ENCODE measurements around the gene RRAGC. TPM values are rescaled to one million over a fixed set of nuclear protein-coding genes. Genes with fewer than 3 reads are reported as not detected.

RRAGC gene
- total and polyA plus RNA-seq, 10 of the 15 experiments (the other 5 are each of a cell fraction or from before 2014, with no cell fraction given): 5.5 to 22.1 (median 15.0) TPM

DNA sequence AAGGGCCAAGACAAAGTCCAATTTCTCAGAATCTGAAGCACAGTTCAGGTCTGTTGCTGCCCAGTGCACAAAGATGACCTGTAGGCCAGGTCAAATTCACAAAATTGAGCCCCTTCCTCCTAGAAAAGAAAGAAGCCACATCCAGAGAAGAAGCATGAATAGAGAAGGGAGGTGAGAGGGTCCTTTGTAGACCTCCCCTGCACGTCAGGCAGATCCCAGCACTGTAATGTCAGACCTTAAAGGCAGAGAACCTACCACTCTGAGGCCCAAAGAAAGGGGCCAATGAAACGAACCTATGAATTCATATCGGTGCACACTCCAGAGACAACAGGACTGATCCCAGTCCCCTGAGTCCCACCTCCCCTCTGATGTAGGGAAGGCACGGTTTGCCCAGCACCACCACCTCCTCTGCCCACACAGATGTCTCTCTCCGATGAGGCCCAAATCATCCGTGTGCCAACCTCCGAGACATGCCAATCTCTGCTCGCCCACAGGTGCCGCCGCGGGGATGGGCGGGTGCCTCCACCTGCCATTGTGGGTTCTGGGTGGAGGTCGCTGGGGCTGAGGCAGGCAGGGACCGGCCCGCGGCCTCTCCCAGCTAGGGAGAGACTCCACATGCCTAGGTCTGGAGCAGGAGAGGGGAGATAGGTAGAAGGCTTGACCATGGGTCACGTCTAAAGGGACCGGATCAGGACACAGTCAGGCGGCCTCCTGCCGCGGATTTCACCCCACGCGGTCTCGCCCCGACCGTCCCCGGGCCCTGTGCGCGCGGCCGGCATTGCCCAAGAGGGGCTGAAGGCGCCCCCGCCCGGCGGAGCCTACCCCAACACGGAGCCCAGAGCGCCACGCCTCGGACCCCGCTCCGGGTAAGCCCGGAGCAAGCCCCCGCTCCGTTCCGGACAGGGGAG is 42.1 kb downstream of the RRAGC start:
- 69% methylated on average over 43 of the region's 45 CpGs for WGBS (ENCODE audit: insufficient coverage, insufficient replicate concordance, low lambda C conversion rate, missing lambda C conversion rate)
- no peak overlapping the region for H3K9ac ChIP-seq (ENCODE audit: control insufficient read depth, insufficient read depth, low read length)

DNA sequence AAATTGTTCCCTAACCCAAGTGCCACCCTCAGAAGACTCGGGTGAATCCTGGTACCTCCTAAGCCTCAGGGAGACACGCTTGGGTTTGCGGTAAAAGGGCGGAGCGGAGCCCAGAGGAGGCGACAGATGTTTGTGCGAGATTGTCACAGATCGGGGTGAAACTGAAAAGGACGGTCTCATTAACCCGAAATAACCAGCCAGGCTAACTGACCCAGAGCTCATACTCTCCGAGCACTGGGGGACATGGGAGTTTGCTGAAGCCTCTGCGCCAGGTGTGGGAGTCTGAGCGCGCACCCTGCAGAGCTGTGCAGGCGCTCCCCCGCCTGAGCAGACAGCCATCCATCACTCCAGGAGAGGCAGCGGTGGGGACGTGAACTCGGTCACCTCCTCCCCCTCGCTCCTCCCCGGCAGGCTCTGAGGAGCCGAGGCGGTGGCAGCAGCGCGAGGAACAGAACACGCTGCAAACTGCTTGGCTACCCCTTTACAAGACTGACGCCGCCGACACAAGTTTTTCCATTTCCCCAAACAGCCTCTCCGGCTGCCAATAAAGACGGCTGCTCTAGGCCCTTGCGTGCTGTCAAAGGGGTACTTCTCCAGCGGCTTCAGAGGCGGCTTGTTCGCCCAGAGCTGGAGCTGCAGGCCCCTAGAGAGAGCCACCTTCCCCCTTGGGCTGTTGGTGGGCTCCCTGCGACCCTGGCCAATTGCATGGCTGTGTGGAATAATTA is 43.5 kb downstream of the RRAGC start:
- peak overlapping the region; percentile 5; the same call in 1 of the 2 replicates for H3K4me2 ChIP-seq (ENCODE audit: control insufficient read depth, insufficient read depth)
- no peak overlapping the region for H3K27ac ChIP-seq (ENCODE audit: control insufficient read depth, insufficient read depth)
- no peaks in the 10 kb centered on the region for H3K27me3 ChIP-seq (replicated peaks in 1 of 2; ENCODE audit: control insufficient read depth in 2 of 2, insufficient read depth in 2 of 2, low read length in 1 of 2)
- ChIA-PET CTCF (interaction anchor here (0.9 to 1.5 kb wide), 5 partner anchors 17 to 765 kb away, joined by 3 to 5 read pairs (median 3); no protein-coding TSS in a partner anchor), RAD21 (ENCODE audit: unreplicated experiment) (interaction anchor here (1.0 to 1.6 kb wide), 6 partner anchors 19 to 789 kb away, joined by 3 to 5 read pairs (median 4); no protein-coding TSS in a partner anchor), SMC1A (ENCODE audit: uncharacterized antibody, unreplicated experiment) (interaction anchor here (0.9 to 2.1 kb wide), 5 partner anchors 257 to 786 kb away, joined by 3 to 5 read pairs (median 4); no protein-coding TSS in a partner anchor), POLR2A (no interaction called here)
- H3K4me1 ChIP-seq (ENCODE audit: control insufficient read depth, insufficient read depth, low read length): peaks cover 11% of the 10 kb centered on the region
- intact Hi-C loops (cut with micrococcal nuclease; ENCODE audit: unreplicated experiment) (loop anchor here (5.0 kb wide), 2 partner anchors 209 to 774 kb away; no protein-coding TSS in a partner anchor), in situ Hi-C loops (cut with MboI) (loop anchor here (5.0 kb wide), 1 partner anchor 789 kb away; no protein-coding TSS in a partner anchor)
- no peaks in the 10 kb centered on the region; the same call in 1 of the 3 replicates for H3K9me3 ChIP-seq (replicated peaks; ENCODE audit: control insufficient read depth, insufficient read depth, low read length)
- no peak overlapping the region for H3K9ac ChIP-seq (ENCODE audit: control insufficient read depth, insufficient read depth, low read length)
- peak; percentile 88 for ATAC-seq
- DNase-seq (ENCODE audit: low read depth, low spot score): peak; percentile 73
- no peaks in the 10 kb centered on the region for H3K36me3 ChIP-seq (ENCODE audit: control insufficient read depth in 2 of 2, insufficient read depth in 2 of 2, low read length in 1 of 2)
- FAIRE-seq: peak; percentile 66
- no peaks in the 10 kb centered on the region for H3K79me2 ChIP-seq (ENCODE audit: control insufficient read depth, insufficient read depth, low read length)
- no peaks in the 10 kb centered on the region for H4K20me1 ChIP-seq (ENCODE audit: control insufficient read depth, insufficient read depth)
- BruUV-seq (replicated peaks): no TSS peak
- H3K4me3 ChIP-seq: no peak overlapping the region
- 0 out of 2 replicates have a peak overlapping the region, but pooled peaks have one; percentile 16 for H2AFZ ChIP-seq (ENCODE audit: control insufficient read depth, low read depth, low read length)
- WGBS (ENCODE audit: insufficient coverage, insufficient replicate concordance, low lambda C conversion rate, missing lambda C conversion rate): 4% methylated on average over 36 of the region's 36 CpGs
- TF ChIP-seq IKZF2 (IDR thresholded peaks at IDR 0.05): peak; percentile 49 to 53; a peak in 2 of 4 replicates
- peak; percentile 41; the same call in 1 of the 2 replicates for TF ChIP-seq NR2F1 (conservative IDR thresholded peaks at IDR 0.05)
- TF ChIP-seq, protein P1, sequence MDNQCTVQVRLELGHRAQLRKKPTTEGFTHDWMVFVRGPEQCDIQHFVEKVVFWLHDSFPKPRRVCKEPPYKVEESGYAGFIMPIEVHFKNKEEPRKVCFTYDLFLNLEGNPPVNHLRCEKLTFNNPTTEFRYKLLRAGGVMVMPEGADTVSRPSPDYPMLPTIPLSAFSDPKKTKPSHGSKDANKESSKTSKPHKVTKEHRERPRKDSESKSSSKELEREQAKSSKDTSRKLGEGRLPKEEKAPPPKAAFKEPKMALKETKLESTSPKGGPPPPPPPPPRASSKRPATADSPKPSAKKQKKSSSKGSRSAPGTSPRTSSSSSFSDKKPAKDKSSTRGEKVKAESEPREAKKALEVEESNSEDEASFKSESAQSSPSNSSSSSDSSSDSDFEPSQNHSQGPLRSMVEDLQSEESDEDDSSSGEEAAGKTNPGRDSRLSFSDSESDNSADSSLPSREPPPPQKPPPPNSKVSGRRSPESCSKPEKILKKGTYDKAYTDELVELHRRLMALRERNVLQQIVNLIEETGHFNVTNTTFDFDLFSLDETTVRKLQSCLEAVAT (IDR thresholded peaks at IDR 0.05): 0 out of 2 replicates have a peak, but pooled peaks have one; percentile 26
- 0 out of 2 replicates have a peak, but pooled peaks have one; percentile 20 for TF ChIP-seq BACH1 (IDR thresholded peaks at IDR 0.05; ENCODE audit: borderline replicate concordance)
- TF ChIP-seq, protein P2, sequence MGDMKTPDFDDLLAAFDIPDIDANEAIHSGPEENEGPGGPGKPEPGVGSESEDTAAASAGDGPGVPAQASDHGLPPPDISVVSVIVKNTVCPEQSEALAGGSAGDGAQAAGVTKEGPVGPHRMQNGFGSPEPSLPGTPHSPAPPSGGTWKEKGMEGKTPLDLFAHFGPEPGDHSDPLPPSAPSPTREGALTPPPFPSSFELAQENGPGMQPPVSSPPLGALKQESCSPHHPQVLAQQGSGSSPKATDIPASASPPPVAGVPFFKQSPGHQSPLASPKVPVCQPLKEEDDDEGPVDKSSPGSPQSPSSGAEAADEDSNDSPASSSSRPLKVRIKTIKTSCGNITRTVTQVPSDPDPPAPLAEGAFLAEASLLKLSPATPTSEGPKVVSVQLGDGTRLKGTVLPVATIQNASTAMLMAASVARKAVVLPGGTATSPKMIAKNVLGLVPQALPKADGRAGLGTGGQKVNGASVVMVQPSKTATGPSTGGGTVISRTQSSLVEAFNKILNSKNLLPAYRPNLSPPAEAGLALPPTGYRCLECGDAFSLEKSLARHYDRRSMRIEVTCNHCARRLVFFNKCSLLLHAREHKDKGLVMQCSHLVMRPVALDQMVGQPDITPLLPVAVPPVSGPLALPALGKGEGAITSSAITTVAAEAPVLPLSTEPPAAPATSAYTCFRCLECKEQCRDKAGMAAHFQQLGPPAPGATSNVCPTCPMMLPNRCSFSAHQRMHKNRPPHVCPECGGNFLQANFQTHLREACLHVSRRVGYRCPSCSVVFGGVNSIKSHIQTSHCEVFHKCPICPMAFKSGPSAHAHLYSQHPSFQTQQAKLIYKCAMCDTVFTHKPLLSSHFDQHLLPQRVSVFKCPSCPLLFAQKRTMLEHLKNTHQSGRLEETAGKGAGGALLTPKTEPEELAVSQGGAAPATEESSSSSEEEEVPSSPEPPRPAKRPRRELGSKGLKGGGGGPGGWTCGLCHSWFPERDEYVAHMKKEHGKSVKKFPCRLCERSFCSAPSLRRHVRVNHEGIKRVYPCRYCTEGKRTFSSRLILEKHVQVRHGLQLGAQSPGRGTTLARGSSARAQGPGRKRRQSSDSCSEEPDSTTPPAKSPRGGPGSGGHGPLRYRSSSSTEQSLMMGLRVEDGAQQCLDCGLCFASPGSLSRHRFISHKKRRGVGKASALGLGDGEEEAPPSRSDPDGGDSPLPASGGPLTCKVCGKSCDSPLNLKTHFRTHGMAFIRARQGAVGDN (IDR thresholded peaks at IDR 0.05): peak; percentile 61; the same call in 1 of the 2 replicates

More for the DNA sequence above, 42.1 kb downstream of the RRAGC start:
- no peak for FAIRE-seq
- ChIA-PET SMC1A (ENCODE audit: uncharacterized antibody, unreplicated experiment) (no interaction called here), CTCF (interaction anchor here (0.6 to 4.7 kb wide), 2 partner anchors 16 to 413 kb away, joined by 3 to 33 read pairs; no protein-coding TSS in a partner anchor), POLR2A (no interaction called here), RAD21 (ENCODE audit: unreplicated experiment) (interaction anchor here (1.3 to 1.6 kb wide), 2 partner anchors 40 to 791 kb away, joined by 3 to 5 read pairs; no protein-coding TSS in a partner anchor)
- TF ChIP-seq MEF2B (IDR thresholded peaks at IDR 0.05; ENCODE audit: partially characterized antibody, poor library complexity, severe bottlenecking) (no peak), IKZF1 (conservative IDR thresholded peaks at IDR 0.05) (0 out of 2 replicates have a peak, but pooled peaks have one; percentile 17)
- Histone ChIP-seq H3K4me1 (ENCODE audit: control insufficient read depth, insufficient read depth, low read length) (peaks cover 11% of the 10 kb centered on the region), H2AFZ (ENCODE audit: control insufficient read depth, low read depth, low read length) (no peak overlapping the region), H3K4me3 (no peak overlapping the region), H3K4me2 (ENCODE audit: control insufficient read depth, insufficient read depth) (peak overlapping the region; percentile 67; the same call in 1 of the 2 replicates), H3K9me3 (replicated peaks; ENCODE audit: control insufficient read depth, insufficient read depth, low read length) (no peaks in the 10 kb centered on the region; the same call in 1 of the 3 replicates), H4K20me1 (ENCODE audit: control insufficient read depth, insufficient read depth) (no peaks in the 10 kb centered on the region), H3K36me3 (ENCODE audit: control insufficient read depth in 2 of 2, insufficient read depth in 2 of 2, low read length in 1 of 2) (no peaks in the 10 kb centered on the region), H3K79me2 (ENCODE audit: control insufficient read depth, insufficient read depth, low read length) (no peaks in the 10 kb centered on the region), H3K27me3 (replicated peaks in 1 of 2; ENCODE audit: control insufficient read depth in 2 of 2, insufficient read depth in 2 of 2, low read length in 1 of 2) (no peaks in the 10 kb centered on the region), H3K27ac (ENCODE audit: control insufficient read depth, insufficient read depth) (no peak overlapping the region)
- BruUV-seq (replicated peaks): no TSS peak
- no peak for DNase-seq (ENCODE audit: low read depth, low spot score)
- ATAC-seq: no peak
- in situ Hi-C loops (cut with MboI) (loop anchor here (5.0 kb wide), 1 partner anchor 790 kb away; no protein-coding TSS in a partner anchor), intact Hi-C loops (cut with micrococcal nuclease; ENCODE audit: unreplicated experiment) (loop anchor here (5.0 kb wide), 2 partner anchors 210 to 775 kb away; no protein-coding TSS in a partner anchor)
